ENCODE results near the gene SESTD1. TPM values are rescaled to one million over a fixed set of nuclear protein-coding genes. Genes with fewer than 3 reads are reported as not detected.
A peak's percentile ranks its signal among the peaks of the same experiment; 100 is the strongest.

SESTD1 gene
- total RNA-seq, 3 donors from 2014 or later (not counting 1 experiment from before 2014, with no cell fraction given), result 14.7 to 25.2 (median 19.0) TPM

DNA sequence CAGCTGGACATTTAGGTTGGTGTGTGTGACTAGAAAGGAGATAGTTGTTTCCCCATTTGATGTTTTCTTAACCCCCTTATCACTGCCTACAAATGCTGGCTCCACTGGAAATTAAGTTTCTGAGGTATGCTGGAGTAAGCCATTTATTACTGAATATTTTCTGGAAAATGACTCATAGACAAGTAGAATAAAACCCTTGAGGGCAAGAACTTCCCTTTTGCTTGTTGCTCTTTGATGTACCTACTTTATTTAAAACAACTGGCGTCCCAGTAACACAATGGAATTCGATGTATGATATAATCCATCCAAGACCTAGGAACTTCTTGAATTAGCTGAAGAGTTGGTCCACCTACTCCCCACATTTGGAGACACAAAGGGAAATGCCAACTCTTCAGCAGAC, 33.3 kb upstream of the SESTD1 start:
- Mint-ChIP-seq H3K36me3 (no peaks in the 10 kb centered on the region), H3K9me3 (peaks cover 0 to 3% of the 10 kb centered on the region in 2 donors), H3K27me3 (ENCODE audit: low read depth in 2 of 2) (no peaks in the 10 kb centered on the region), H3K4me3 (no peak overlapping the region), H3K4me1 (peaks cover 34 to 38% of the 10 kb centered on the region in 2 donors), H3K27ac (peak overlapping the region in 1 of 2 donors; percentile 16)
- TF ChIP-seq, protein P1, sequence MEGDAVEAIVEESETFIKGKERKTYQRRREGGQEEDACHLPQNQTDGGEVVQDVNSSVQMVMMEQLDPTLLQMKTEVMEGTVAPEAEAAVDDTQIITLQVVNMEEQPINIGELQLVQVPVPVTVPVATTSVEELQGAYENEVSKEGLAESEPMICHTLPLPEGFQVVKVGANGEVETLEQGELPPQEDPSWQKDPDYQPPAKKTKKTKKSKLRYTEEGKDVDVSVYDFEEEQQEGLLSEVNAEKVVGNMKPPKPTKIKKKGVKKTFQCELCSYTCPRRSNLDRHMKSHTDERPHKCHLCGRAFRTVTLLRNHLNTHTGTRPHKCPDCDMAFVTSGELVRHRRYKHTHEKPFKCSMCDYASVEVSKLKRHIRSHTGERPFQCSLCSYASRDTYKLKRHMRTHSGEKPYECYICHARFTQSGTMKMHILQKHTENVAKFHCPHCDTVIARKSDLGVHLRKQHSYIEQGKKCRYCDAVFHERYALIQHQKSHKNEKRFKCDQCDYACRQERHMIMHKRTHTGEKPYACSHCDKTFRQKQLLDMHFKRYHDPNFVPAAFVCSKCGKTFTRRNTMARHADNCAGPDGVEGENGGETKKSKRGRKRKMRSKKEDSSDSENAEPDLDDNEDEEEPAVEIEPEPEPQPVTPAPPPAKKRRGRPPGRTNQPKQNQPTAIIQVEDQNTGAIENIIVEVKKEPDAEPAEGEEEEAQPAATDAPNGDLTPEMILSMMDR (IDR thresholded peaks at IDR 0.05), result no peak
- Histone ChIP-seq H3K9me3 (ENCODE audit: control insufficient read depth, insufficient read depth, low read length) (no peaks in the 10 kb centered on the region), H3K27ac (ENCODE audit: low read length) (no peak overlapping the region), H3K4me1 (ENCODE audit: control insufficient read depth, insufficient read depth, low read length) (peaks cover 8% of the 10 kb centered on the region), H3K27me3 (ENCODE audit: control insufficient read depth, insufficient read depth, low read length) (no peaks in the 10 kb centered on the region), H3K4me3 (ENCODE audit: low read length) (no peak overlapping the region), H3K36me3 (ENCODE audit: control insufficient read depth, insufficient read depth, low read length) (no peaks in the 10 kb centered on the region)
- ATAC-seq (no peak), DNase-seq (no peak)
- 97% methylated on average over 2 of the region's 2 CpGs for WGBS (ENCODE audit: insufficient coverage)
- intact Hi-C loops (cut with micrococcal nuclease), result no loop called here

DNA sequence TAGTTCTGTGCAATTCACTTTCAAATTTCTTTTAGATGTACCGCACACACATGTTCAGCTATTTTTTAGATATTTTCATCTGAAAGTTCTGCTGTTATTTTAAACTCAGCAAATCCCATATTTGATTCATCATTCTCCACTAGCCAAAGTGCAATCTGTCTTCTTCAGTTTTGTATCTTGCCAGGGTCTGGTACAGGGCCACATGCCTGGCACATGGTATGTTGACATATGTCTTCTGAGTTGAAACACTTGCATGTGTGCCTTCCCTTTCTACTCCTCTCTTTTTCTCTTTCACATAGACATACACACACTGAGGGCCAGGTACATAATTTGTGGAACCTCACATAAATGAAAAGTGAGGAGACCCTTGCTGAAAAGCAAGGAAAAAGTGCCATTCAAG, 25.7 kb upstream of the SESTD1 start:
- no peak overlapping the region for H3K27ac ChIP-seq (ENCODE audit: low read length)
- TF ChIP-seq, protein P1 (IDR thresholded peaks at IDR 0.05), result no peak

DNA sequence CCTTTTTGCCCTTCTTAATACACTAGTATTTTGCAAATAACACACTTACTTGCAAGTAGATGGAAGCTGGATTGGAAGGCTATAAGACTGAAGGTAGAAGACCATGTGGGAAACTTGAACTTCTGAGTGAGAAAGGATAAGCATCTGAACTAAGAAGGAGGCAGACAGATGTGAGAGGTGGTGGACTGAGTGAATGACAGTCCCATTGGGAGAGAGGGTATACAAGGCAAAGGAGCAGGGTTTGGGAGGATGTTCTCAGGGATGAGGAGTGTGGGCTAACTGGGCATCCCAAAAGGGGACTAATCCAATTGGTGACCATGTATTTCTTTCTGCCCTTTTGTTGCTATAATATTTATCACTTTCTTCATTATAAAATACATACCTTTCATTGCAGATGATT, 20.4 kb upstream of the SESTD1 start:
- H3K27me3 Mint-ChIP-seq (ENCODE audit: low read depth in 2 of 2), result peaks cover 8 to 22% of the 10 kb centered on the region in 2 donors
- H3K27ac Mint-ChIP-seq, result no peak overlapping the region
- H3K4me3 ChIP-seq (ENCODE audit: low read length), result no peak overlapping the region
- peaks cover 0 to 2% of the 10 kb centered on the region in 2 donors for H3K9me3 Mint-ChIP-seq
- H3K27ac ChIP-seq (ENCODE audit: low read length), result no peak overlapping the region
- intact Hi-C loops (cut with micrococcal nuclease), result no loop called here
- H3K36me3 ChIP-seq (ENCODE audit: control insufficient read depth, insufficient read depth, low read length), result no peaks in the 10 kb centered on the region
- H3K4me1 Mint-ChIP-seq, result no peaks in the 10 kb centered on the region
- no peaks in the 10 kb centered on the region for H3K36me3 Mint-ChIP-seq
- no peaks in the 10 kb centered on the region for H3K9me3 ChIP-seq (ENCODE audit: control insufficient read depth, insufficient read depth, low read length)
- H3K4me3 Mint-ChIP-seq, result no peak overlapping the region
- TF ChIP-seq, protein P1 (IDR thresholded peaks at IDR 0.05), result no peak
- H3K4me1 ChIP-seq (ENCODE audit: control insufficient read depth, insufficient read depth, low read length), result no peaks in the 10 kb centered on the region
- H3K27me3 ChIP-seq (ENCODE audit: control insufficient read depth, insufficient read depth, low read length), result no peaks in the 10 kb centered on the region
- DNase-seq (no peak), ATAC-seq (no peak)

More for the DNA sequence above, 25.7 kb upstream of the SESTD1 start:
- WGBS (ENCODE audit: insufficient coverage), result 92% methylated on average over 1 of the region's 1 CpG
- Histone ChIP-seq H3K36me3 (ENCODE audit: control insufficient read depth, insufficient read depth, low read length) (no peaks in the 10 kb centered on the region), H3K27me3 (ENCODE audit: control insufficient read depth, insufficient read depth, low read length) (no peaks in the 10 kb centered on the region), H3K9me3 (ENCODE audit: control insufficient read depth, insufficient read depth, low read length) (no peaks in the 10 kb centered on the region), H3K4me1 (ENCODE audit: control insufficient read depth, insufficient read depth, low read length) (no peaks in the 10 kb centered on the region), H3K4me3 (ENCODE audit: low read length) (no peak overlapping the region)
- Mint-ChIP-seq H3K27me3 (ENCODE audit: low read depth in 2 of 2) (peaks cover 3 to 6% of the 10 kb centered on the region in 2 donors), H3K27ac (no peak overlapping the region), H3K36me3 (no peaks in the 10 kb centered on the region), H3K4me1 (no peaks in the 10 kb centered on the region), H3K4me3 (no peak overlapping the region), H3K9me3 (peaks cover 0 to 3% of the 10 kb centered on the region in 2 donors)
- no peak for ATAC-seq
- intact Hi-C loops (cut with micrococcal nuclease), result no loop called here
- no peak for DNase-seq
